H9 (cell line): ENCODE results near the gene ATP6V0A1. TPM values are rescaled to one million over a fixed set of nuclear protein-coding genes. Genes with fewer than 3 reads are reported as not detected.

Experiments
- DNase-seq: peaks from one replicate; pipeline ENCODE4 v3.0.0-alpha.2; 2017
- H2AFZ ChIP-seq: one replicate; pipeline ENCODE4 v1.6.1; 2013; ENCODE audit warnings: mild to moderate bottlenecking, low read length, control low read depth, moderate library complexity
- H2AK5ac ChIP-seq: 2 replicates; pipeline ENCODE4 v1.6.1; 2013; ENCODE audit warnings: low read length, control low read depth, mixed read lengths; ENCODE audit not compliant: insufficient read length
- H2BK120ac ChIP-seq: one replicate; pipeline ENCODE4 v1.6.1; 2013; ENCODE audit warnings: low read depth, mild to moderate bottlenecking, low read length, control low read depth, inconsistent platforms; ENCODE audit not compliant: poor library complexity, severe bottlenecking
- H2BK12ac ChIP-seq: 2 replicates; pipeline ENCODE4 v1.6.1; 2013; ENCODE audit warnings: low read length, control low read depth, mixed read lengths, low read depth; ENCODE audit not compliant: insufficient read length
- H2BK15ac ChIP-seq: 2 replicates; pipeline ENCODE4 v1.6.1; 2013; ENCODE audit warnings: low read depth, low read length, control low read depth
- H2BK20ac ChIP-seq: one replicate; pipeline ENCODE4 v1.6.1; 2013; ENCODE audit warnings: low read depth, mild to moderate bottlenecking, low read length, control low read depth, inconsistent platforms; ENCODE audit not compliant: poor library complexity, severe bottlenecking
- H2BK5ac ChIP-seq: 2 replicates; pipeline ENCODE4 v1.6.1; 2013; ENCODE audit warnings: low read length, control low read depth, mixed read lengths; ENCODE audit not compliant: insufficient read length
- H3K14ac ChIP-seq: 2 replicates; pipeline ENCODE4 v1.6.1; 2013; ENCODE audit warnings: low read length, control low read depth; ENCODE audit not compliant: insufficient read depth
- H3K18ac ChIP-seq: 2 replicates; pipeline ENCODE4 v1.6.1; 2013; ENCODE audit warnings: low read depth, mild to moderate bottlenecking, mixed read lengths, low read length, control low read depth; ENCODE audit not compliant: insufficient read length
- H3K23ac ChIP-seq: 2 replicates; pipeline ENCODE4 v1.6.1; 2013; ENCODE audit warnings: low read length, control low read depth, mixed read lengths, low read depth; ENCODE audit not compliant: insufficient read length
- H3K23me2 ChIP-seq: 2 replicates; pipeline ENCODE4 v1.6.1; 2013; ENCODE audit warnings: low read depth, mild to moderate bottlenecking, mixed read lengths, low read length, control low read depth; ENCODE audit not compliant: insufficient read length, poor library complexity, severe bottlenecking
- H3K27ac ChIP-seq: 2 replicates; pipeline ENCODE4 v1.5.1; 2013; ENCODE audit warnings: low read length, control low read depth, mixed read lengths, low read depth; ENCODE audit not compliant: insufficient read length
- H3K27me3 ChIP-seq: 2 replicates; pipeline ENCODE4 v1.6.1; 2013; ENCODE audit warnings: low read length, control low read depth, inconsistent platforms; ENCODE audit not compliant: insufficient read depth
- H3K4ac ChIP-seq: 2 replicates; pipeline ENCODE4 v1.6.1; 2013; ENCODE audit warnings: low read depth, mild to moderate bottlenecking, control low read depth, inconsistent platforms, low read length, moderate library complexity
- H3K4me1 ChIP-seq: 2 replicates; pipeline ENCODE4 v1.6.1; 2013; ENCODE audit warnings: low read length, control low read depth, inconsistent platforms; ENCODE audit not compliant: insufficient read depth
- H3K4me2 ChIP-seq: 2 replicates; pipeline ENCODE4 v1.6.1; 2013; ENCODE audit warnings: low read length, control low read depth, mixed read lengths; ENCODE audit not compliant: insufficient read length, insufficient read depth
- H3K56ac ChIP-seq: 2 replicates; pipeline ENCODE4 v1.6.1; 2013; ENCODE audit warnings: low read depth, mild to moderate bottlenecking, mixed read lengths, low read length, control low read depth; ENCODE audit not compliant: insufficient read length
- H3K79me1 ChIP-seq: 2 replicates; pipeline ENCODE4 v1.6.1; 2013; ENCODE audit warnings: low read depth, mild to moderate bottlenecking, moderate library complexity, low read length, control low read depth, inconsistent platforms; ENCODE audit not compliant: insufficient read depth, poor library complexity, severe bottlenecking
- H3K79me2 ChIP-seq: 2 replicates; pipeline ENCODE4 v1.6.1; 2013; ENCODE audit warnings: low read length, control low read depth, inconsistent platforms; ENCODE audit not compliant: insufficient read depth
- H3K9ac ChIP-seq: 2 replicates; pipeline ENCODE4 v1.6.1; 2013; ENCODE audit warnings: low read length, control low read depth, mixed read lengths; ENCODE audit not compliant: insufficient read length; ENCODE audit errors: extremely low read depth
- H3K9me3 ChIP-seq: one replicate; pipeline ENCODE4 v1.6.1; 2013; ENCODE audit warnings: low read depth, low read length, inconsistent platforms; ENCODE audit not compliant: control insufficient read depth
- H3T11ph ChIP-seq: one replicate; pipeline ENCODE4 v1.6.1; 2013; ENCODE audit warnings: mild to moderate bottlenecking, low read length, control low read depth, inconsistent platforms
- H4K20me1 ChIP-seq: one replicate; pipeline ENCODE4 v1.6.1; 2013; ENCODE audit not compliant: control insufficient read depth, insufficient read length, insufficient read depth
- H4K5ac ChIP-seq: 2 replicates; pipeline ENCODE4 v1.6.1; 2013; ENCODE audit warnings: low read depth, mild to moderate bottlenecking, mixed read lengths, low read length, control low read depth; ENCODE audit not compliant: insufficient read length
- H4K8ac ChIP-seq: replicated peaks from 2 replicates; pipeline ENCODE4 v1.6.1; 2013; ENCODE audit warnings: low read length, control low read depth, mixed read lengths, low read depth; ENCODE audit not compliant: insufficient read length
- H4K91ac ChIP-seq: 2 replicates; pipeline ENCODE4 v1.6.1; 2013; ENCODE audit warnings: low read depth, mild to moderate bottlenecking, moderate library complexity, mixed read lengths, low read length, control low read depth; ENCODE audit not compliant: insufficient read length
- H3K27ac Mint-ChIP-seq, 3 experiments: 2 replicates in 2 of 3; 3 replicates in 1 of 3; pipeline ENCODE4 v1.8.0; 2020 to 2021; ENCODE audit warnings: mixed read lengths in 3 of 3, mild to moderate bottlenecking in 1 of 3, moderate library complexity in 1 of 3
- H3K27me3 Mint-ChIP-seq: 2 replicates; pipeline ENCODE4 v1.8.0; 2021; ENCODE audit warnings: low read depth, mild to moderate bottlenecking, moderate library complexity, mixed read lengths
- H3K36me3 Mint-ChIP-seq, 3 experiments: 2 replicates in 2 of 3; 3 replicates in 1 of 3; pipeline ENCODE4 v1.8.0; 2020 to 2021; ENCODE audit warnings: low read depth in 3 of 3, mixed read lengths in 3 of 3; ENCODE audit not compliant: insufficient read depth in 1 of 3
- H3K4me1 Mint-ChIP-seq, 2 experiments: 2 replicates each; pipeline ENCODE4 v1.8.0; 2020; ENCODE audit warnings: mixed read lengths in 2 of 2
- H3K4me3 Mint-ChIP-seq, 2 experiments: 2 replicates in 1 of 2; 3 replicates in 1 of 2; pipeline ENCODE4 v1.8.0; 2020 to 2021; ENCODE audit warnings: mild to moderate bottlenecking in 2 of 2, mixed read lengths in 2 of 2, moderate library complexity in 1 of 2
- H3K9me3 Mint-ChIP-seq, 2 experiments: 2 replicates in 1 of 2; 3 replicates in 1 of 2; pipeline ENCODE4 v1.8.0; 2020; ENCODE audit warnings: mild to moderate bottlenecking in 2 of 2, mixed read lengths in 2 of 2, moderate library complexity in 1 of 2
- CTCF ChIP-seq: fragments of 200-600 bp; sonication (generic); conservative IDR thresholded peaks from 3 replicates; pipeline ENCODE4 v1.8.0; 2021; ENCODE audit warnings: antibody characterized with exemption, mild to moderate bottlenecking
- total RNA-seq: library from RNA; stranded (reverse); gene quantifications from 2 replicates; pipeline ENCODE4 v1.2.1, GENCODE V29; 2021

The ATP6V0A1 gene
- total RNA-seq, 1 experiment from 2014 or later, result 54.1 TPM

- no peak overlapping the region for H2BK5ac ChIP-seq
- no peak overlapping the region for H3K4me3 Mint-ChIP-seq
- H3K36me3 Mint-ChIP-seq, result peaks cover 23 to 81% (median 62%) of the 10 kb centered on the region in 3 experiments; a peak in 6 of 7 replicates
- no peak overlapping the region for H2BK120ac ChIP-seq
- H3K18ac ChIP-seq, result no peak overlapping the region
- no peaks in the 10 kb centered on the region for H3K27me3 Mint-ChIP-seq
- H3K27ac Mint-ChIP-seq, result no peak overlapping the region
- no peaks in the 10 kb centered on the region for H3K27me3 ChIP-seq
- no peak for DNase-seq
- H3K79me1 ChIP-seq, result no peaks in the 10 kb centered on the region
- H4K8ac ChIP-seq, result no peak overlapping the region
- H2BK12ac ChIP-seq, result no peak overlapping the region
- no peak overlapping the region for H3K14ac ChIP-seq
- no peak overlapping the region for H2AFZ ChIP-seq
- no peak for TF ChIP-seq CTCF
- H3K79me2 ChIP-seq, result no peaks in the 10 kb centered on the region
- no peak overlapping the region for H3K23ac ChIP-seq
- no peaks in the 10 kb centered on the region for H3K4me1 ChIP-seq
- no peak overlapping the region for H3K4me2 ChIP-seq
- H3K9me3 ChIP-seq, result no peaks in the 10 kb centered on the region
- no peaks in the 10 kb centered on the region for H3K4me1 Mint-ChIP-seq
- H2BK20ac ChIP-seq, result no peak overlapping the region
- H3K9ac ChIP-seq, result no peak overlapping the region
- no peak overlapping the region for H3K56ac ChIP-seq
- no peak overlapping the region for H2BK15ac ChIP-seq
- no peak overlapping the region for H3K27ac ChIP-seq
- no peak overlapping the region for H2AK5ac ChIP-seq
- H4K91ac ChIP-seq, result no peak overlapping the region
- no peaks in the 10 kb centered on the region for H3K9me3 Mint-ChIP-seq
- no peak overlapping the region for H3K4ac ChIP-seq
- H4K20me1 ChIP-seq, result no peaks in the 10 kb centered on the region
- H3T11ph ChIP-seq, result no peak overlapping the region
- no peaks in the 10 kb centered on the region for H3K23me2 ChIP-seq
- H4K5ac ChIP-seq, result no peak overlapping the region
Observed at GRCh38 chr17:42485680-42486079, 27.0 kb downstream of the ATP6V0A1 start.
